Tibial nerve (tissue), 4 donors: Measurements from ENCODE around the gene FCGR1A.
"Not testable (repeated sequence)": the region's sequence is repeated elsewhere in the genome, so short reads cannot be mapped to it uniquely, and the experiment has no call there.

Experiments used
- CTCF ChIP-seq, 5 experiments: fragments of 200-600 bp in 3 of 5; fragments of 450-650 bp in 2 of 5; sonication (generic) in 3 of 5; IDR thresholded peaks; one replicate each; pipeline ENCODE4 v1.5.1; 2016 to 2019; ENCODE audit warnings: antibody characterized with exemption in 5 of 5, mild to moderate bottlenecking in 3 of 5, moderate library complexity in 2 of 5
- EP300 ChIP-seq, 2 donors: sonication (generic); formaldehyde crosslinking; IDR thresholded peaks; one replicate each; pipeline ENCODE4 v1.6.1; 2017; ENCODE audit warnings: antibody characterized with exemption in 2 of 2, mild to moderate bottlenecking in 1 of 2
- POLR2A ChIP-seq, 2 donors: fragments of 450-650 bp; IDR thresholded peaks; one replicate each; pipeline ENCODE4 v1.6.1; 2017; ENCODE audit warnings: antibody characterized with exemption in 2 of 2, mild to moderate bottlenecking in 2 of 2, moderate library complexity in 2 of 2

DNA sequence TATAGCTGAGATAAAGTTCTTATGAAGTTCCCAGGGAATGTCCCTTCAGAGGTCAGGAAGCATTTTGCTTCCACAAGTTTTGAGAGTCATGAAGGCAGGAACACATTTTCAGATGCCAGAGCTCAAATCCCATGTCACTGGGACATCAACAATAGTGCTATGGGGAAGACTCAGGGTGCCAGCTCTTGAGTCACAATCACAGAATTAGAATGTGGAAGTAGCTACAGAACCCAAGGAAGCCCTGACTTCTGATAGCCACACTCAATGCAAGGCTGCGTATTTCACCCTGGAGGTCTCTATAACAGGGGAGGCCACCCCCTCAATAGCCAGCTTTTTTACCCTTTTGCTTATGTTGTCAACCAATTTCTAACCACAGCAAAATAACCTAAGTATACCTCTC, 47.8 kb upstream of the FCGR1A start:
- TF ChIP-seq POLR2A, EP300, CTCF (IDR thresholded peaks at IDR 0.05): not testable (repeated sequence)
